DND-41 (cell line): ENCODE results near the gene IGSF8.

ENCODE experiments used
- EZH2 ChIP-seq: IDR thresholded peaks from 3 replicates; pipeline ENCODE4 v1.6.1; 2012; ENCODE audit warnings: borderline replicate concordance, low read depth, mild to moderate bottlenecking, moderate library complexity, low read length, inconsistent platforms; ENCODE audit not compliant: severe bottlenecking
- TF ChIP-seq, protein P1 (sequence below): IDR thresholded peaks from 2 replicates; pipeline ENCODE4 v1.5.1; 2012; ENCODE audit warnings: borderline replicate concordance, low read length, moderate library complexity, mild to moderate bottlenecking; ENCODE audit not compliant: poor library complexity, severe bottlenecking; ENCODE audit errors: extremely low read depth

DNA sequence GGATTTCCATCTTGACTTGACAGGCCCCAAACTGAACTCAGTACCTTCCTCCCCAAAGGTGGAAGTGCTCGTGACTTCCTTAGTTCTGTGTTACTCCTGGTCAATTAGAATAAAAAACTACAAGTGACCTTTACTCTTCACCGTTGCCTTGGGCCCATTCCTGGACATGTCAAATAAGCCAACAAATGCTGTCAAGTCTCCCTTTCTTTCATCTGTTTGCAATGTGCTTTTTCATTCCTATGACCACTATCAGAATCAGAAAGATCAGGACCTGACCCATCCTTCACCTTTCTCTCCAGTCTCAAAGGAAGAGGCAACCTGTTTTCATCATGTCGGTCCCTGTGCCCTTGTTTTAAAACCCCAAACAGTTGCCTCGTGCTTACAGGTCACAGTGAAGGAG lies 23.6 kb downstream of the IGSF8 start:
- TF ChIP-seq, protein P1, sequence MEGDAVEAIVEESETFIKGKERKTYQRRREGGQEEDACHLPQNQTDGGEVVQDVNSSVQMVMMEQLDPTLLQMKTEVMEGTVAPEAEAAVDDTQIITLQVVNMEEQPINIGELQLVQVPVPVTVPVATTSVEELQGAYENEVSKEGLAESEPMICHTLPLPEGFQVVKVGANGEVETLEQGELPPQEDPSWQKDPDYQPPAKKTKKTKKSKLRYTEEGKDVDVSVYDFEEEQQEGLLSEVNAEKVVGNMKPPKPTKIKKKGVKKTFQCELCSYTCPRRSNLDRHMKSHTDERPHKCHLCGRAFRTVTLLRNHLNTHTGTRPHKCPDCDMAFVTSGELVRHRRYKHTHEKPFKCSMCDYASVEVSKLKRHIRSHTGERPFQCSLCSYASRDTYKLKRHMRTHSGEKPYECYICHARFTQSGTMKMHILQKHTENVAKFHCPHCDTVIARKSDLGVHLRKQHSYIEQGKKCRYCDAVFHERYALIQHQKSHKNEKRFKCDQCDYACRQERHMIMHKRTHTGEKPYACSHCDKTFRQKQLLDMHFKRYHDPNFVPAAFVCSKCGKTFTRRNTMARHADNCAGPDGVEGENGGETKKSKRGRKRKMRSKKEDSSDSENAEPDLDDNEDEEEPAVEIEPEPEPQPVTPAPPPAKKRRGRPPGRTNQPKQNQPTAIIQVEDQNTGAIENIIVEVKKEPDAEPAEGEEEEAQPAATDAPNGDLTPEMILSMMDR, result no peak
- no peak for TF ChIP-seq EZH2
